ENCODE measurements around the gene PGM2L1. TPM values are rescaled to one million over a fixed set of nuclear protein-coding genes. Genes with fewer than 3 reads are reported as not detected.
A peak's percentile ranks its signal among the peaks of the same experiment; 100 is the strongest.

The PGM2L1 gene
- total RNA-seq, 1 donor from 2014 or later: 4.9 TPM

GRCh38 chr11:74283580-74284180, 114.6 kb downstream of the PGM2L1 start:
- intact Hi-C loops (cut with micrococcal nuclease): no loop called here
- Mint-ChIP-seq H3K36me3 (ENCODE audit: low read depth) (no peaks in the 10 kb centered on the region), H3K27ac (no peak overlapping the region), H3K4me3 (no peak overlapping the region), H3K9me3 (no peaks in the 10 kb centered on the region), H3K27me3 (no peaks in the 10 kb centered on the region), H3K4me1 (no peaks in the 10 kb centered on the region)
- DNase-seq: no peak

GRCh38 chr11:74282914-74283371, 115.3 kb downstream of the PGM2L1 start:
- H3K4me1 Mint-ChIP-seq: no peaks in the 10 kb centered on the region
- H3K27me3 Mint-ChIP-seq: peaks cover 4% of the 10 kb centered on the region
- intact Hi-C loops (cut with micrococcal nuclease): no loop called here
- H3K9me3 Mint-ChIP-seq: no peaks in the 10 kb centered on the region
- peak; percentile 60 for DNase-seq
- H3K4me3 Mint-ChIP-seq: no peak overlapping the region
- no peak overlapping the region for H3K27ac Mint-ChIP-seq
- H3K36me3 Mint-ChIP-seq (ENCODE audit: low read depth): no peaks in the 10 kb centered on the region

GRCh38 chr11:74282421-74282820, 115.8 kb downstream of the PGM2L1 start:
- DNase-seq: no peak
- no peaks in the 10 kb centered on the region for H3K36me3 Mint-ChIP-seq (ENCODE audit: low read depth)
- peaks cover 9% of the 10 kb centered on the region for H3K27me3 Mint-ChIP-seq
- intact Hi-C loops (cut with micrococcal nuclease): no loop called here
- H3K27ac Mint-ChIP-seq: no peak overlapping the region
- H3K9me3 Mint-ChIP-seq: no peaks in the 10 kb centered on the region
- H3K4me1 Mint-ChIP-seq: no peaks in the 10 kb centered on the region
- H3K4me3 Mint-ChIP-seq: no peak overlapping the region

- intact Hi-C loops (cut with micrococcal nuclease): no loop called here
- H3K27me3 Mint-ChIP-seq: peaks cover 14% of the 10 kb centered on the region
- H3K36me3 Mint-ChIP-seq (ENCODE audit: low read depth): no peaks in the 10 kb centered on the region
- H3K4me1 Mint-ChIP-seq: no peaks in the 10 kb centered on the region
- no peak overlapping the region for H3K4me3 Mint-ChIP-seq
- DNase-seq: no peak
- H3K9me3 Mint-ChIP-seq: no peaks in the 10 kb centered on the region
- no peak overlapping the region for H3K27ac Mint-ChIP-seq
These were observed 117.7 kb downstream of the PGM2L1 start for GRCh38 chr11:74280494-74280893.

Other genes with a start within 250 kb of the PGM2L1 start
- 35.1 and 37.4 TPM in 2 replicates for gene C2CD3, start 227.4 kb downstream of the PGM2L1 start, total RNA-seq
- 66.3 and 69.6 TPM in 2 replicates for gene PPME1, start 227.1 kb downstream of the PGM2L1 start, total RNA-seq
- not detected in 2 replicates for gene P4HA3, start 86.8 kb downstream of the PGM2L1 start, total RNA-seq
- not detected in 2 replicates for gene KCNE3, start 69.1 kb upstream of the PGM2L1 start, total RNA-seq
- 3.1 and 4.7 TPM in 2 replicates for gene LIPT2, start 95.3 kb upstream of the PGM2L1 start, total RNA-seq
- 53.5 and 53.6 TPM in 2 replicates for gene POLD3, start 194.1 kb upstream of the PGM2L1 start, total RNA-seq

All from activated CD4-positive, alpha-beta T cell treated with anti-CD3 and anti-CD28 coated beads, Interleukin-2, amount 10 ng/mL, durations not matched to agents 24 days and 14 days (primary cell).